ENCODE measurements around the gene SLC25A12. TPM values are rescaled to one million over a fixed set of nuclear protein-coding genes. Genes with fewer than 3 reads are reported as not detected.

SLC25A12 gene
- total RNA-seq, 4 donors from 2014 or later, result 26.9 to 151 (median 40.5) TPM

GRCh38 chr2:171883275-171883893 lies 10.7 kb downstream of the SLC25A12 start:
- TF ChIP-seq EP300 (IDR thresholded peaks at IDR 0.05; ENCODE audit: low read depth), result no peak
- no peak for TF ChIP-seq POLR2AphosphoS5 (IDR thresholded peaks at IDR 0.05)
- no peak for TF ChIP-seq CTCF (IDR thresholded peaks at IDR 0.05)
- no peak for TF ChIP-seq POLR2A (IDR thresholded peaks at IDR 0.05)
- in situ Hi-C loops (cut with MboI; ENCODE audit: low pct_ligation_motif_present in 1 of 4, low pct_unique_long_range_greater_than_20kb in 1 of 4, low sequenced_read_pairs in 3 of 4) (no loop called here), intact Hi-C loops (cut with DNase I; ENCODE audit: low total_unique reads) (no loop called here)
- DNase-seq, result no peak
- no peaks in the 10 kb centered on the region for H3K36me3 ChIP-seq
- WGBS, 2 donors (ENCODE audit: low coverage in 1 of 2), result 60 to 90% methylated on average over 2 to 5 of the region's 5 CpGs
- H3K27ac ChIP-seq, result no peak overlapping the region
- peaks cover 0 to 8% (median 2%) of the 10 kb centered on the region in 4 donors for H3K4me1 ChIP-seq
- H3K4me3 ChIP-seq, result no peak overlapping the region
- H3K27me3 ChIP-seq, result no peaks in the 10 kb centered on the region
- no peaks in the 10 kb centered on the region for H3K9me3 ChIP-seq

GRCh38 chr2:171882089-171882769 lies 11.8 kb downstream of the SLC25A12 start:
- peaks cover 0 to 8% (median 0%) of the 10 kb centered on the region in 4 donors for H3K4me1 ChIP-seq
- DNase-seq, result no peak
- H3K9me3 ChIP-seq, result no peaks in the 10 kb centered on the region
- intact Hi-C loops (cut with DNase I; ENCODE audit: low total_unique reads) (no loop called here), in situ Hi-C loops (cut with MboI; ENCODE audit: low pct_ligation_motif_present in 1 of 4, low pct_unique_long_range_greater_than_20kb in 1 of 4, low sequenced_read_pairs in 3 of 4) (no loop called here)
- 60 to 77% methylated on average over 1 to 2 of the region's 2 CpGs for WGBS, 2 donors (ENCODE audit: low coverage in 1 of 2)
- no peak overlapping the region for H3K4me3 ChIP-seq
- H3K27ac ChIP-seq, result no peak overlapping the region
- no peak for TF ChIP-seq CTCF (IDR thresholded peaks at IDR 0.05)
- TF ChIP-seq POLR2A (IDR thresholded peaks at IDR 0.05), result no peak
- TF ChIP-seq POLR2AphosphoS5 (IDR thresholded peaks at IDR 0.05), result no peak
- no peak for TF ChIP-seq EP300 (IDR thresholded peaks at IDR 0.05; ENCODE audit: low read depth)
- H3K36me3 ChIP-seq, result no peaks in the 10 kb centered on the region
- H3K27me3 ChIP-seq, result no peaks in the 10 kb centered on the region

GRCh38 chr2:171880774-171881173 lies 13.3 kb downstream of the SLC25A12 start:
- WGBS, 2 donors (ENCODE audit: low coverage in 1 of 2), result 92 to 96% methylated on average over 3 of the region's 3 CpGs
- DNase-seq, result no peak
- in situ Hi-C loops (cut with MboI; ENCODE audit: low pct_ligation_motif_present in 1 of 4, low pct_unique_long_range_greater_than_20kb in 1 of 4, low sequenced_read_pairs in 3 of 4), result no loop called here
- intact Hi-C loops (cut with DNase I; ENCODE audit: low total_unique reads), result no loop called here
- no peak overlapping the region for H3K27ac ChIP-seq
- no peaks in the 10 kb centered on the region for H3K27me3 ChIP-seq
- H3K4me1 ChIP-seq, result peaks cover 0 to 8% (median 0%) of the 10 kb centered on the region in 4 donors
- TF ChIP-seq POLR2A (IDR thresholded peaks at IDR 0.05) (no peak), CTCF (IDR thresholded peaks at IDR 0.05) (no peak), EP300 (IDR thresholded peaks at IDR 0.05; ENCODE audit: low read depth) (no peak), POLR2AphosphoS5 (IDR thresholded peaks at IDR 0.05) (no peak)
- no peak overlapping the region for H3K4me3 ChIP-seq
- H3K9me3 ChIP-seq, result no peaks in the 10 kb centered on the region
- no peaks in the 10 kb centered on the region for H3K36me3 ChIP-seq

- Histone ChIP-seq H3K4me1 (peaks cover 0 to 8% (median 0%) of the 10 kb centered on the region in 4 donors), H3K36me3 (peaks cover 0 to 6% (median 0%) of the 10 kb centered on the region in 4 donors), H3K27me3 (no peaks in the 10 kb centered on the region), H3K27ac (peak overlapping the region in 2 of 4 donors; percentile 30 to 47), H3K9me3 (no peaks in the 10 kb centered on the region), H3K4me3 (no peak overlapping the region)
- intact Hi-C loops (cut with DNase I; ENCODE audit: low total_unique reads) (no loop called here), in situ Hi-C loops (cut with MboI; ENCODE audit: low pct_ligation_motif_present in 1 of 4, low pct_unique_long_range_greater_than_20kb in 1 of 4, low sequenced_read_pairs in 3 of 4) (no loop called here)
- no peak for TF ChIP-seq POLR2A (IDR thresholded peaks at IDR 0.05)
- TF ChIP-seq EP300 (IDR thresholded peaks at IDR 0.05; ENCODE audit: low read depth), result no peak
- TF ChIP-seq POLR2AphosphoS5 (IDR thresholded peaks at IDR 0.05), result no peak
- no peak for TF ChIP-seq CTCF (IDR thresholded peaks at IDR 0.05)
- DNase-seq, result no peak
- 90 to 100% methylated on average over 1 of the region's 1 CpG for WGBS, 2 donors (ENCODE audit: low coverage in 1 of 2)
Measured at GRCh38 chr2:171879865-171880264, 14.2 kb downstream of the SLC25A12 start.
